ENCODE measurements around the gene COL4A2. TPM values are rescaled to one million over a fixed set of nuclear protein-coding genes. Genes with fewer than 3 reads are reported as not detected.

The COL4A2 gene
- total and polyA plus RNA-seq, 12 donors: 70.9 to 1,589 (median 171) TPM

DNA sequence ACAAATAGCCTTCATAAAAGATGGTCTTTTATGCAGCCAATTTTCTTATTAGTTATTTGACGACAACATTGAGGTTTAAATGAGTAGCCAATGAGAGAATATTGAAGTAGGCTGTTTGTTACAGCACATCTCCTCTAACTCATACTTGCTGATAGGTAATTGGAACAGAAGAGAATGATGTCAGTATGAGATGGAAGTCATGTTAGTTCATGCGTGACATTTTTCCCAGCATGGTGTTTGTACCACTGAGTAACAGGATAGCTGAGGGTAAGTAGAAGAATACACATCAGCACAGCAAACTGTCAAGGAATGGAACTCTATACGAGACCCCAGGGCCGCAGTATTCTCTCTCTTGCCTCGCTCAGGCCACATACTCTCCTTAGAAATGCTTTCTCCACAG is 37.2 kb downstream of the COL4A2 start:
- no peaks in the 10 kb centered on the region for H3K27me3 ChIP-seq
- no peaks in the 10 kb centered on the region for H3K9me3 ChIP-seq (replicated peaks in 1 of 3)
- no peaks in the 10 kb centered on the region for H3K36me3 ChIP-seq (replicated peaks in 1 of 2)
- H3K4me3 ChIP-seq: no peak overlapping the region
- 91 to 96% (median 94%) methylated on average over 5 of the region's 5 CpGs for WGBS, 4 donors
- H3K4me1 ChIP-seq (replicated peaks in 1 of 2): peaks cover 15 to 44% of the 10 kb centered on the region in 2 donors
- TF ChIP-seq, protein P1, sequence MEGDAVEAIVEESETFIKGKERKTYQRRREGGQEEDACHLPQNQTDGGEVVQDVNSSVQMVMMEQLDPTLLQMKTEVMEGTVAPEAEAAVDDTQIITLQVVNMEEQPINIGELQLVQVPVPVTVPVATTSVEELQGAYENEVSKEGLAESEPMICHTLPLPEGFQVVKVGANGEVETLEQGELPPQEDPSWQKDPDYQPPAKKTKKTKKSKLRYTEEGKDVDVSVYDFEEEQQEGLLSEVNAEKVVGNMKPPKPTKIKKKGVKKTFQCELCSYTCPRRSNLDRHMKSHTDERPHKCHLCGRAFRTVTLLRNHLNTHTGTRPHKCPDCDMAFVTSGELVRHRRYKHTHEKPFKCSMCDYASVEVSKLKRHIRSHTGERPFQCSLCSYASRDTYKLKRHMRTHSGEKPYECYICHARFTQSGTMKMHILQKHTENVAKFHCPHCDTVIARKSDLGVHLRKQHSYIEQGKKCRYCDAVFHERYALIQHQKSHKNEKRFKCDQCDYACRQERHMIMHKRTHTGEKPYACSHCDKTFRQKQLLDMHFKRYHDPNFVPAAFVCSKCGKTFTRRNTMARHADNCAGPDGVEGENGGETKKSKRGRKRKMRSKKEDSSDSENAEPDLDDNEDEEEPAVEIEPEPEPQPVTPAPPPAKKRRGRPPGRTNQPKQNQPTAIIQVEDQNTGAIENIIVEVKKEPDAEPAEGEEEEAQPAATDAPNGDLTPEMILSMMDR (IDR thresholded peaks at IDR 0.05): no peak
- no peak for TF ChIP-seq POLR2A (IDR thresholded peaks at IDR 0.05)
- intact Hi-C loops (cut with DNase I): no loop called here
- no peak overlapping the region for H3K27ac ChIP-seq
- DNase-seq: peak in 1 of 7 donors; percentile 7

GRCh38 chr13:110345266-110345665 is 38.2 kb downstream of the COL4A2 start:
- H3K27me3 ChIP-seq: no peaks in the 10 kb centered on the region
- no peak overlapping the region for H3K27ac ChIP-seq
- TF ChIP-seq POLR2A (IDR thresholded peaks at IDR 0.05): no peak
- TF ChIP-seq, protein P1 (IDR thresholded peaks at IDR 0.05): no peak
- no peak overlapping the region for H3K4me3 ChIP-seq
- DNase-seq: peak in 1 of 7 donors; percentile 17
- H3K4me1 ChIP-seq (replicated peaks in 1 of 2): peaks cover 13 to 43% of the 10 kb centered on the region in 2 donors
- intact Hi-C loops (cut with DNase I): no loop called here
- no peaks in the 10 kb centered on the region for H3K36me3 ChIP-seq (replicated peaks in 1 of 2)
- 89 to 94% (median 93%) methylated on average over 7 of the region's 7 CpGs for WGBS, 4 donors
- no peaks in the 10 kb centered on the region for H3K9me3 ChIP-seq (replicated peaks in 1 of 3)

GRCh38 chr13:110345701-110346100 is 38.6 kb downstream of the COL4A2 start:
- no peaks in the 10 kb centered on the region for H3K9me3 ChIP-seq (replicated peaks in 1 of 3)
- intact Hi-C loops (cut with DNase I): no loop called here
- H3K27me3 ChIP-seq: no peaks in the 10 kb centered on the region
- TF ChIP-seq, protein P1 (IDR thresholded peaks at IDR 0.05): no peak
- TF ChIP-seq POLR2A (IDR thresholded peaks at IDR 0.05): no peak
- no peak overlapping the region for H3K4me3 ChIP-seq
- WGBS, 4 donors: 90 to 100% (median 94%) methylated on average over 3 to 4 of the region's 4 CpGs
- peak in 1 of 7 donors; percentile 46 for DNase-seq
- H3K4me1 ChIP-seq (replicated peaks in 1 of 2): peaks cover 8 to 38% of the 10 kb centered on the region in 2 donors
- no peaks in the 10 kb centered on the region for H3K36me3 ChIP-seq (replicated peaks in 1 of 2)
- H3K27ac ChIP-seq: no peak overlapping the region

DNA sequence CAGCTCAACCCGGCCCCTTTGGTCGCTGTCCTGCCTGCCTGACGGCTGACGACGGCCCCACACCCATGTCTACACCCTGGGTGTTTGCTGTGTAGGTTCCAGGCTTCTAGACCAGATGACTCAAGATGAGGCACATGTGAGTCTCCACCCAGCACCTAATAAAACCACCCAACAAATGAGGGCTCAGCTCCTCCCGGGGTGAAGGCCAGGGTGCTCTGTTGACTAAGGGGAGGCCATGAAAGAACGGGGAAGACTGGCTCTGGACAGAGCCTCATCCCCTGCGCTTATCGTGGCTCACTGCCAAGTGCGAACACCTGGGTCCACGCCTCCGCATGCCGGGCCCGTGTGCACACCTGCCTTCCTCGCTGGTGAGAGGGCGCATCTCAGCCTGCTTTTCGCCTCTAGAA is 39.6 kb downstream of the COL4A2 start:
- no peaks in the 10 kb centered on the region for H3K36me3 ChIP-seq (replicated peaks in 1 of 2)
- peaks cover 1 to 30% of the 10 kb centered on the region in 2 donors for H3K4me1 ChIP-seq (replicated peaks in 1 of 2)
- H3K9me3 ChIP-seq (replicated peaks in 1 of 3): no peaks in the 10 kb centered on the region
- intact Hi-C loops (cut with DNase I): no loop called here
- H3K4me3 ChIP-seq: no peak overlapping the region
- WGBS, 4 donors: 86 to 96% (median 92%) methylated on average over 4 to 17 of the region's 17 CpGs
- no peaks in the 10 kb centered on the region for H3K27me3 ChIP-seq
- H3K27ac ChIP-seq: peak overlapping the region in 1 of 5 donors; percentile 80
- DNase-seq: no peak
- TF ChIP-seq POLR2A (IDR thresholded peaks at IDR 0.05): no peak
- TF ChIP-seq, protein P1 (IDR thresholded peaks at IDR 0.05): no peak
